ENCODE results near the gene DGUOK.
"Not testable (repeated sequence)": the region's sequence is repeated elsewhere in the genome, so short reads cannot be mapped to it uniquely, and the experiment has no call there.

DGUOK gene

GRCh38 chr2:73939419-73939818, 12.7 kb downstream of the DGUOK start:
- TF ChIP-seq CTCF (IDR thresholded peaks at IDR 0.05; ENCODE audit: insufficient read depth, low read depth, low read length, missing control alignments) = peak; percentile 47
- peak; percentile 98 for DNase-seq (ENCODE audit: low read depth)
- H3K4me3 ChIP-seq (ENCODE audit: low read length) = no peak overlapping the region

GRCh38 chr2:73940066-73940465, 13.4 kb downstream of the DGUOK start:
- DNase-seq (ENCODE audit: low read depth) = peak; percentile 83
- not testable (repeated sequence) for H3K4me3 ChIP-seq (ENCODE audit: low read length)

DNA sequence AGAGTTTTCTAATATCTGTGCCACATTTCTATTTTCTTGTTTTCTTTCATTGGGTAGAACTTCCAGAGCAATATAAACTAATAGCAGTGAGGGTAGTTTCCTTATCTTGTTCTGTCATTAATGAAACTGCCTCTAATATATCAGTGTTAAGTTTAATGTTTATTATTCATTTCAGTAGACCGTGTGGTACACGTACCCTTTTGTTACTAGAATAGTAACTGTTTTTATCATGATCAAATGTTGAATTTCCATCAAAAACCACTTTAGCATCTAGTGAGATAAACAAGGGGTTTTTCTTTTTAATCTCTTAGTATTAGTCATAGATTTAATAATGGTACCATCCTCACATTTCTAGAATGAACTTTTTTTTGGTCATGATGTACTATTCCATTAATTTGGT, 16.0 kb downstream of the DGUOK start:
- no peak for DNase-seq (ENCODE audit: low read depth)
- TF ChIP-seq CTCF (IDR thresholded peaks at IDR 0.05; ENCODE audit: insufficient read depth, low read depth, low read length, missing control alignments) = no peak
- no peak overlapping the region for H3K4me3 ChIP-seq (ENCODE audit: low read length)

DNA sequence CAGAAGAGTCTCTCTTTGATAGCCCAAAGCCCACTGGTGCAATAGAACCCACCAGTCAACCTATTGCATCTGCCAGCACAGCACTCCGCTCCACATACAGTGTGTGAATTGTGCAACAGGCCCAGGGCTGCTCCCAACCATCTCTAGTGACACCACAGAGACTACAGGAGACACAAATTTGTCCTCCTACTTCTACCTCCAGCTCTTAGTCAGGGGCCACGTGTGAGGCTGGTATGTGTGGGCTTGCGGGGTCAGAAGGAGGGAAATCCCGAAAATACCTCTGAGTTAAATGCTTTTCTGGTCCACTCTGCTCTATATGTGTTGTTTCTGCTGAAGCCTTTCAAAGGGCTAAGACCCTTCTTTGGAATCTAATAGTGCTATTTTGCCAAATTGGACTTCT, 18.0 kb downstream of the DGUOK start:
- no peak overlapping the region for H3K4me3 ChIP-seq (ENCODE audit: low read length)
- no peak for TF ChIP-seq CTCF (IDR thresholded peaks at IDR 0.05; ENCODE audit: insufficient read depth, low read depth, low read length, missing control alignments)
- DNase-seq (ENCODE audit: low read depth) = no peak

GRCh38 chr2:73946215-73946614, 19.5 kb downstream of the DGUOK start:
- no peak for DNase-seq (ENCODE audit: low read depth)
- TF ChIP-seq CTCF (IDR thresholded peaks at IDR 0.05; ENCODE audit: insufficient read depth, low read depth, low read length, missing control alignments) = no peak

DNA sequence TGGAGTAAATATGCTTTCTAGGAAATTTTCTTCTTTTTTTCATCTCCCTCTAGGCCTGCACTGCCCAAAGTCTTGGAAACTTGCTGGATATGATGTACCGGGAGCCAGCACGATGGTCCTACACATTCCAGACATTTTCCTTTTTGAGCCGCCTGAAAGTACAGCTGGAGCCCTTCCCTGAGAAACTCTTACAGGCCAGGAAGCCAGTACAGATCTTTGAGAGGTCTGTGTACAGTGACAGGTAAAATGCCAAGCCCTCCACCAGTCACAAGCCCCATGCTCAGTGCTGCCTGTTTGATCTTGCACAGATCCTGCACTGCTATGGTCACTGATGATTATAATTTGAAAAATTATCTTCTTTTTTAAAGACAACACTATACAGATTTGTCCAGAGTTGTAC, 20.0 kb downstream of the DGUOK start:
- no peak for TF ChIP-seq CTCF (IDR thresholded peaks at IDR 0.05; ENCODE audit: insufficient read depth, low read depth, low read length, missing control alignments)
- no peak overlapping the region for H3K4me3 ChIP-seq (ENCODE audit: low read length)
- DNase-seq (ENCODE audit: low read depth) = no peak

More at GRCh38 chr2:73946215-73946614, 19.5 kb downstream of the DGUOK start:
- H3K4me3 ChIP-seq (ENCODE audit: low read length) = no peak overlapping the region

DNA sequence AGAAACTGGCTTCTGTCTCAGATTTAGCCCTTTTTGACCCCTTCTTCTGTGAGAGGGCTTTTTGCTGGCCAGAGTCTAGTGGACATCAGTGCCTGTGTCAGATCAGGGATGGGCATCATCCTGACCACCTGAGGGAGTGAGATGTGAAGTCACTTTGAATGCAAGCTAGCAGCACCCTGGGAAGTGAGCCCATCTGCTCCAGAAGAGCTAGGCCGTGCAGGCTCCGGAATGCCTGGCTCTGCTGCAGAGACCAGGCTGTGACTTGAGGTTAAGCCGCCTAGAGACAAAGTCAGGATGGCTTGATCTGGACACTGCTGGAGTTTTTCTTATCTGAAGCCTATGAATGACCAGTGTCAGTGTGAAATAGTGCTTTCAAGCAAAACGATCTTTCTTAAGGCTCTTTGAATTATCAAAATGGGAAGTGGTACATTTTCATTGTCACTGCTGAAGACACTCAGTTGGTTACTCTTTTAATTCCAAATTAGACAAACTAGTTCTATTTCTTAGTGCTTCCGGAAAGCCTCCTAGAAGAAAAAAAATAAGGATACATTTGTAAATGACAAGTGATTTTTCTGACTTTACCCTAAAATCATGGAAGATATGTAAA, 20.8 kb downstream of the DGUOK start:
- DNase-seq (ENCODE audit: low read depth) = no peak
- H3K4me3 ChIP-seq (ENCODE audit: low read length) = no peak overlapping the region
- TF ChIP-seq CTCF (IDR thresholded peaks at IDR 0.05; ENCODE audit: insufficient read depth, low read depth, low read length, missing control alignments) = no peak

All from epithelial cell of esophagus (primary cell).